Immature natural killer cell (primary cell): ENCODE measurements around the gene P2RY6. TPM values are rescaled to one million over a fixed set of nuclear protein-coding genes. Genes with fewer than 3 reads are reported as not detected.
"Not testable (repeated sequence)": the region's sequence is repeated elsewhere in the genome, so short reads cannot be mapped to it uniquely, and the experiment has no call there.

Experiments
- DNase-seq, 3 donors: peaks; one replicate each; pipeline ENCODE4 v3.0.0; 2022; ENCODE audit warnings: mixed read lengths in 1 of 3
- H3K27ac Mint-ChIP-seq, 6 donors: one replicate each; pipeline ENCODE4 v1.8.0; 2020; ENCODE audit warnings: mixed read lengths in 6 of 6, mild to moderate bottlenecking in 5 of 6, inconsistent platforms in 4 of 6, moderate library complexity in 3 of 6
- H3K27me3 Mint-ChIP-seq, 3 donors: one replicate each; pipeline ENCODE4 v1.8.0; 2020 to 2021; ENCODE audit warnings: low read depth in 3 of 3, mild to moderate bottlenecking in 3 of 3, mixed read lengths in 3 of 3, moderate library complexity in 3 of 3, inconsistent platforms in 1 of 3
- H3K36me3 Mint-ChIP-seq, 3 donors: one replicate each; pipeline ENCODE4 v1.8.0; 2020; ENCODE audit warnings: mixed read lengths in 3 of 3, inconsistent platforms in 2 of 3, mild to moderate bottlenecking in 2 of 3
- H3K4me1 Mint-ChIP-seq, 2 donors: one replicate each; pipeline ENCODE4 v1.8.0; 2020; ENCODE audit warnings: inconsistent platforms in 2 of 2, mild to moderate bottlenecking in 2 of 2, mixed read lengths in 2 of 2, moderate library complexity in 1 of 2
- H3K4me3 Mint-ChIP-seq, 5 donors: one replicate each; pipeline ENCODE4 v1.8.0; 2020; ENCODE audit warnings: mild to moderate bottlenecking in 5 of 5, mixed read lengths in 5 of 5, inconsistent platforms in 3 of 5, moderate library complexity in 3 of 5
- H3K9me3 Mint-ChIP-seq, 6 donors: one replicate each; pipeline ENCODE4 v1.8.0; 2020; ENCODE audit warnings: mild to moderate bottlenecking in 6 of 6, mixed read lengths in 6 of 6, inconsistent platforms in 4 of 6, moderate library complexity in 3 of 6
- polyA plus RNA-seq, 3 donors: library from polyadenylated mRNA; unstranded; fragments of 300-500 nt; fragmentation: Illumina TruSeq; gene quantifications; one replicate each; pipeline ENCODE4 v1.2.3, GENCODE V29; 2021

The P2RY6 gene, protein sequence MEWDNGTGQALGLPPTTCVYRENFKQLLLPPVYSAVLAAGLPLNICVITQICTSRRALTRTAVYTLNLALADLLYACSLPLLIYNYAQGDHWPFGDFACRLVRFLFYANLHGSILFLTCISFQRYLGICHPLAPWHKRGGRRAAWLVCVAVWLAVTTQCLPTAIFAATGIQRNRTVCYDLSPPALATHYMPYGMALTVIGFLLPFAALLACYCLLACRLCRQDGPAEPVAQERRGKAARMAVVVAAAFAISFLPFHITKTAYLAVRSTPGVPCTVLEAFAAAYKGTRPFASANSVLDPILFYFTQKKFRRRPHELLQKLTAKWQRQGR
- 1 to 10 TPM in 1 of 3 donors, not detected in 2; 3.0 TPM for polyA plus RNA-seq

DNA sequence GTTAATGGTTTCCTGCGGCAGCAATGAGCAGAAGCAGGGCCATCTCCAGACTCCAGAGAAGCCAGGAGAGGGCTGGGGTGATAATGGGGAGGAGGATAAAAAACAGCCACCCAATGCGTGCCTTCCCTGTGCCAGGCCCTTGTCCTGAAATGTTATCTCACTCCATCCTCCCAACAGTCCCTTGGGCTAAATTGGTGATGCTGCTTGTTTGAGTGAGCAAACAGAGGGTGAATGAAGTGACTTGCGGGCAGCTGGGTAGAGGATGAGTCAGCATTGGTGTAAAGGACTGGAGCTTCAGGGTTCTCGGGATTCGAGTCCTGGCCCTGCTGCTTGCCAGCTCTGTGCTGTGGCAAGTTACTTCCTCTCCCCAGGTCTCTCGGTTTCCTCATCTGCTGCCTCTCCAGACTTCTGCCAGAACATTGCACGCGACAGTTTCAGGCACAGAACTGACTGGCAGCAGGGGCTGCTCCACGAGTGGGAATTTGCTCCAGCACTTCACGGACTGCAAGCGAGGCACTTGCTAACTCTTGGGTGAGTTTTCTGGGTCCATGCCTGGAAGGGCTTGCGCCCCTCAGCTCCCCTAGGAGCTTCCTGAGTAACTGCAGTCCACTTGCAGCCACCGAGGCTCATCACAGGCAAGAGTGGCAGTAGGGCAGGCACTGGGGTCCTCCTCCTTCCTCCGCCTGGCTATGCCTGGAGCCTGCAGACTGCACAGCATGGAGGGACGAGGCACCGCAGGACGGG, at the start of gene P2RY6:
Gene P2RY6, plus strand, starts transcription at position 403 of the 744 bp plus-strand sequence. CDS start 24,181 bp downstream, outside the sequence.
- no peaks in the 10 kb centered on the region for H3K9me3 Mint-ChIP-seq
- no peak for DNase-seq
- no peaks in the 10 kb centered on the region for H3K36me3 Mint-ChIP-seq
- H3K27ac Mint-ChIP-seq, result no peak within 1 kb of the TSS
- no peaks in the 10 kb centered on the region for H3K4me1 Mint-ChIP-seq
- H3K4me3 Mint-ChIP-seq, result peak within 1 kb of the TSS in 1 of 5 donors; percentile 13
- H3K27me3 Mint-ChIP-seq, result peaks cover 2 to 5% (median 4%) of the 10 kb centered on the region in 3 donors

DNA sequence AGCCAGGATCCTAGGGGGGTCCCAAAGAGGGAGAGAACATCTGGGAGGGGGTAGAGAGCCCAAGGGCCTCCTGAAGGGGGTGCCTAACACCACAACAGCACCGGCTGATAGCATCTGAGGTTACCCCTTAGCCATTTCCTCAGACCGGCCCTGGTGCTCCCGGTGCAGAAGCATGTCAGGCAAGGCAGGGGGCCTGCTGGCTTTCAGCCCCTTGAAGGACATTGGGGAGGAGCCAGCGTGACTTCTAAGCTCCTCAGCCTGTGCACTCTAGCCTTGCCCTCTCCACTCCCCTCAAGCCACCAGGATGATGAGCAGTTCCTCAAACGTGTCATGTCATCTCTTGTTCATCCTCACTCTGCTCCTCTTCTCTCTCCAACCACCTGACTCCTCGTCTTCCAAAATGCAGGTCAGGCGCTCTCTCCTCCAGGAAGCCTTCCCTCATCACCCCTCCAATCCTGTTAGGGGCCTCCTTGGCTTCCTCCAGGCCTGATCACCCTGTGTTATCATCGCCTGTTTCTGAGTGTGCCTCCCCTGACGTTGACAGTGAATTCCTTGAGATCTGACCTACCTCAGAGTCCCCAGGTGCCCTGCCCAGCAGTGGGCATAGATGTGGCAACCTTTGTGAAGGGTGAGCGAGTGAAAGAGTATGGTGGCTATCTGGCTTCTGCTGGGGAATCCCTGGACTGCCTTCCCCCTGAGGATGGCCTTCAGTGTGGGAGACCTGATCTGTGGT, 48.0 kb upstream of the P2RY6 start:
- peaks cover 4 to 6% (median 5%) of the 10 kb centered on the region in 3 donors for H3K27me3 Mint-ChIP-seq
- no peaks in the 10 kb centered on the region for H3K9me3 Mint-ChIP-seq
- H3K36me3 Mint-ChIP-seq, result no peaks in the 10 kb centered on the region
- H3K4me1 Mint-ChIP-seq, result peaks cover under 1 to 6% of the 10 kb centered on the region in 2 donors
- DNase-seq, result no peak
- H3K4me3 Mint-ChIP-seq, result no peak overlapping the region
- H3K27ac Mint-ChIP-seq, result no peak overlapping the region

DNA sequence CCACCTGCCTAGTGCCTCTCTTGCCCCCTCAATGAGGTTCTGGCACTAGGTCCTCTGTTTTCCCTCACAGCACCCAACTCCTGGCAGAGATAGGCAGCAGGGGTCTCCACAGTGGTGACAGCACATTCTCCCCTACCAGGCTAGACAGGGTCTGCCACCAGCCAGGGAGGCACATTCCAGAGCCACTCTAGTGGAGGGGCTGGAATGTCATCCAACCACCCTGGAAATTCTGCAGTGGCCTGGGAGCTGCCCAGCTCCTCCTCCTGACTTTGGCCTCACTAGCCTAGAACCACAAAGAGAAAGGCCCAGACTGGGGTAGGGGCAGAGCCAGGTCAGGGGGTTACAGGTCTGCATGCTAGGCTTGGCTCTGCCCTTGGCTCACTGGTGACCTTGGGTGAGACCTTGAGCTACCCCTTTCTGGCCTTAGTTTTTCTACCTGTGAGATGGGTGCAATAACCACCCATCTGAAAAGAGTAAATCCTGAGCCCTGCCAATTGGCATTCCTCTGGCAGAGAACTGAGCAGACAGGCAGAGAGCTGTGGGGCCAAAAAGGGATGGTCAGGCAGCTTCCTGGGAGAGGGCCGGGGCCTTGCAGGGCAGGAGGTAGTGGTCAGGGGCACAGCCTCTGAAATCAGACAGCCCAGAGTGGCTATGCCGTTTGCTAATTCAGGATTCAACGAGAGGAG, 47.0 kb upstream of the P2RY6 start:
- H3K27ac Mint-ChIP-seq, result no peak overlapping the region
- DNase-seq, result no peak
- peaks cover 0 to 6% of the 10 kb centered on the region in 2 donors for H3K4me1 Mint-ChIP-seq
- H3K9me3 Mint-ChIP-seq, result no peaks in the 10 kb centered on the region
- H3K4me3 Mint-ChIP-seq, result no peak overlapping the region
- peaks cover 0 to 4% (median 2%) of the 10 kb centered on the region in 3 donors for H3K27me3 Mint-ChIP-seq
- no peaks in the 10 kb centered on the region for H3K36me3 Mint-ChIP-seq

DNA sequence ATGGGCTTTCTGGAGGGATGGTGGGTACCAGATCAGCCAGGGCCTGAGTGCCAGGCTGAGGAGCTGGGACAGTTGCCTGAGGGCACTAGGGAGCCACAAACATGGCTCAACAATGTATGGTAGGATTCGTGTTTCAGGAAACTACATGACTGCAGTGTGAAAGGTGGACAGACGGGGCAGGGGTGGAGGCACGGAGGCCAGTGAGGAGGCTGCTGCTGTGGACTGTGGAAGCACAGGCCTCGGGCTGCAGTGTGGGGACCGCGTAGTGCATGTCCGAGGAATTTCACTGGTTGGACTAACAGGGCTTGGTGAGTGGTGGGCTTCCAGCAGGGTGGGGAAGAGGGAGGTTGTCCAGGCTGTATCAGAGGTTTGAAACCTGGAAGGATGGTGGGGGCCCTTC, 46.3 kb upstream of the P2RY6 start:
- no peak overlapping the region for H3K4me3 Mint-ChIP-seq
- H3K27me3 Mint-ChIP-seq, result peaks cover 1 to 4% (median 2%) of the 10 kb centered on the region in 3 donors
- no peaks in the 10 kb centered on the region for H3K36me3 Mint-ChIP-seq
- no peak overlapping the region for H3K27ac Mint-ChIP-seq
- DNase-seq, result no peak
- H3K4me1 Mint-ChIP-seq, result peaks cover 0 to 6% of the 10 kb centered on the region in 2 donors
- H3K9me3 Mint-ChIP-seq, result no peaks in the 10 kb centered on the region

DNA sequence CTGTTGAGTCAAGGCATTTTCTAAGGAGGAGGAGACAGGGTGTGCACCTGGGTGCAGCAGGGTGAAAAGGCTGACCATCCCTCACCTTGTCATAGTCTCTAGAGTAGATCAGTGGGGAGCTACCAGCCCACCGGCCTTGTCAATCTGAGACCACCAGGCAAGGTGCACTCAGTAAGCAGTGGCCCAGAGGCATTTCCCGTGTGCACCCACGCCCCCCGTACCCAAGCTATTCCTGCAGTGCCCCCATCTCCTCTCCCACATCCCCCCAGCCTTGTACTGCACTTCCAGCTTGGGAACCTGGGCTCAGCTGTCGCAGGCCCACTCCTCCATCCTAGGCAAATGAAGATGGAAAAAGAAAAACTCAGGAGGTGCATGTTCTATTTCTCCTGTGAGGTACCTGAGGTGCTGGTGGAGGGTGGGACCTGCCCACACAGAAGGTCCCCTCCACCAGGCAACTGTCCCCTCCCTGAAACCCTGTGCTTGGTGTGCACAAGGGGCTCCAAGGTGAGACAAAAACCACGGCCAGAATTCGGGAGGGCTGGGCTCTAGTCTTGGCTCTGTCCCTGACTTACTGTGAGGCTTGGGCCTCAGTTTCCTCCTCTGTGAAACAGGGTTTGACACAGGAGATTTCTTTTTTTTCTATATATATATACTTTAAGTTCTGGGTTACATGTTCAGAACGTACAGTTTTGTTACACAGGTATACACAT, 45.7 kb upstream of the P2RY6 start:
- DNase-seq, result no peak
- Mint-ChIP-seq H3K27ac (no peak overlapping the region), H3K4me3 (no peak overlapping the region), H3K36me3 (no peaks in the 10 kb centered on the region), H3K27me3 (peaks cover 1 to 4% (median 2%) of the 10 kb centered on the region in 3 donors), H3K4me1 (peaks cover 0 to 6% of the 10 kb centered on the region in 2 donors), H3K9me3 (no peaks in the 10 kb centered on the region)

DNA sequence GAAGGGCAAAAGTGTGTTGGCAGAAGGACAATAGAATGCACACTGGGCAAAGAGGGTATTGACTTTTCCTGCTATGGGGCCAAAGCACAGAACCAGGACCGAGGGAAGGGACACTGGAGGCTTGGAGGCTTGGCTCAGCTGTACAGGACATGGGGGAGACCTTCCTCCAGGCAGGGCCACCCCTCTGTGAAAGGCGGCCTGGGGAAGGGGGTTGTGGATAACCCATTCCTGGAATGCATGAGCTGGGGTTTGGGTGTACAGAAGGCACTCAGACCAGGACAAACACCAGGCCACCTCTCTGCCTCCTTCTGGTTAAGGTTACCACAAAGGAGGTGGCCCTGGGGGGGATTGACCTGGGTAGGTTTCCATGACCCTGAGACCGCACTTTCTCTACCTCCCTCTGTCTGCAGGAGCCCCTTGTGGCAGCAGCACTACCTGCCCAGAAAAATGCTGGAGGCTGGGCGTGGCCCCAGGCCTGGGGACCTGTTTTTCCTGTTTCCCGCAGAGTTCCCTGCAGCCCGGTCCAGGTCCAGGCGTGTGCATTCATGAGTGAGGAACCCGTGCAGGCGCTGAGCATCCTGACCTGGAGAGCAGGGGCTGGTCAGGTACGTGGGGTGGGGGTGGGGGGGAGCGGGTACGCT, 44.4 kb upstream of the P2RY6 start:
- Mint-ChIP-seq H3K4me1 (peaks cover 0 to 6% of the 10 kb centered on the region in 2 donors), H3K36me3 (no peaks in the 10 kb centered on the region), H3K27me3 (peaks cover 1 to 2% (median 1%) of the 10 kb centered on the region in 3 donors), H3K27ac (no peak overlapping the region), H3K4me3 (no peak overlapping the region), H3K9me3 (no peaks in the 10 kb centered on the region)
- no peak for DNase-seq

DNA sequence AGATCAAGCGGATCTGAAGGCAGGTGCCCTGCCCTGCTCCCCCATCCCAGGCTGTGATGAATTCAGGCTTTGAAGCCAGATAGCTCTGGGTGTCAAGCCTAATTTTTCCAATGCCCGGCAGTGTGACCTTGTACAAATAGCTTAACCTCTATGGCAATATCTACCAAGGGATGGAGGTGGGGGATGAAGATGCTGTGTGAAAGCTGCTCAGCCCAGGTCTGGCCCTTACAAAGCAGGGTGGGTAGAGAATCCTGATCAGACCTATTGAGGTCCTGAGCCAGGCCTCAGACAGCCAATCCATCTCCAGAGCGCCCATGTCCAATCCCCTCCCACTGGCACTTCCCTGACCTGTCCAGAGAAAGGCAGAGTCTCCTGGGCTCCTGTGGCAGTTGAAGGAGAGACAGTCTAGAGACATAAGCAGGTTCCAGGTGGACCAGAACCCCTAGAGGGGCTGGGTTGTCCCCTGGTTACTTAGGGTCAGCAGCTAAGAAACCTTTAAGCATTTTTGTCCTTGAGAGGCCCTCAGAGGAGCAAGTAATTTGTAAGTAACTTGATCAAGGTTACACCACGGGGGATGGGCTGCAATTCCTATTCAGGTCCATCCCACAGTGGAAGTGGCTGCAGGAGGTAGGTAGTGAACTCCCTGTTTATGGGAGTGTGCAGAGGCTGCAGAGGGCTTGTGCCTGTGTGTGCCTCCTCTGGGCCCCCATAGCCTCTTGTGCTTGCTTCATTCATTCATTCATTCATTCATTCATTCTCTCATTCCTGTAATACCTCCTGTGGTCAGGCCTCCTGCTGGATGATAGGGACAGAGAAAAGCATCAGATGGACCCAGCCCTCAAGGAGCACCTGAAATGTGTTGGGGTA, 43.6 kb upstream of the P2RY6 start:
- H3K4me1 Mint-ChIP-seq, result peaks cover 0 to 6% of the 10 kb centered on the region in 2 donors
- no peak overlapping the region for H3K4me3 Mint-ChIP-seq
- no peak for DNase-seq
- no peaks in the 10 kb centered on the region for H3K9me3 Mint-ChIP-seq
- peaks cover 1 to 2% (median 1%) of the 10 kb centered on the region in 3 donors for H3K27me3 Mint-ChIP-seq
- H3K27ac Mint-ChIP-seq, result no peak overlapping the region
- no peaks in the 10 kb centered on the region for H3K36me3 Mint-ChIP-seq

DNA sequence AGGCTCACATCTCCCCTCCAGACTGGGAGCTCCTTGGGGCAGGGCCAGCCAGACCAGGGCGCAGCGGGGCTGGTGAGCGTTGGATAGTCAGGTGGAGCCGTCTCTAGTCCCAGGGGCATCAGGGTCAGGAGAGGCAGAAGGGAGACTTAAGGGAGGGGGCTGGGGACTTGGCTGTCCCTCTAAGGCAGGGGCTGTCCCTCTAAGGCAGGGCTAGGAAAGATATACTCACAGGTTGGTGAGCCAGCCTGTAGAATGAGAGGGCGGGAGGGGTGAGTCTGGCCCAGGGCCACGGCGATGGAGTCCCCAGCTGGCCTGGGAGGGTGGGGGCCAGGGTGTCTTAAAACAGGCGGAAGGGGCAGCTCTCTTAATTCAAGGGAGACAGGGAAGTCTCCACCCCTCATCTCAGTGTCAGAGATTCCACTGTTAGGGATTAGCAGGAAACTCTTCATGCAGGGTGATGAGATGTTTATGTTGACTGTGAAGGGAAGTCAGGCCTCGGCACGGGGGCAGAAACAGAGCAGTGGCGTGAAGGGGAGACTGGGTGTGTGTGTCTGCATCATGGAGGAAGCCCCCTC, 42.7 kb upstream of the P2RY6 start:
- H3K27me3 Mint-ChIP-seq, result peaks cover 1 to 2% (median 1%) of the 10 kb centered on the region in 3 donors
- no peaks in the 10 kb centered on the region for H3K36me3 Mint-ChIP-seq
- H3K4me3 Mint-ChIP-seq, result no peak overlapping the region
- no peak overlapping the region for H3K27ac Mint-ChIP-seq
- no peak for DNase-seq
- H3K9me3 Mint-ChIP-seq, result no peaks in the 10 kb centered on the region
- peaks cover 0 to 5% of the 10 kb centered on the region in 2 donors for H3K4me1 Mint-ChIP-seq

DNA sequence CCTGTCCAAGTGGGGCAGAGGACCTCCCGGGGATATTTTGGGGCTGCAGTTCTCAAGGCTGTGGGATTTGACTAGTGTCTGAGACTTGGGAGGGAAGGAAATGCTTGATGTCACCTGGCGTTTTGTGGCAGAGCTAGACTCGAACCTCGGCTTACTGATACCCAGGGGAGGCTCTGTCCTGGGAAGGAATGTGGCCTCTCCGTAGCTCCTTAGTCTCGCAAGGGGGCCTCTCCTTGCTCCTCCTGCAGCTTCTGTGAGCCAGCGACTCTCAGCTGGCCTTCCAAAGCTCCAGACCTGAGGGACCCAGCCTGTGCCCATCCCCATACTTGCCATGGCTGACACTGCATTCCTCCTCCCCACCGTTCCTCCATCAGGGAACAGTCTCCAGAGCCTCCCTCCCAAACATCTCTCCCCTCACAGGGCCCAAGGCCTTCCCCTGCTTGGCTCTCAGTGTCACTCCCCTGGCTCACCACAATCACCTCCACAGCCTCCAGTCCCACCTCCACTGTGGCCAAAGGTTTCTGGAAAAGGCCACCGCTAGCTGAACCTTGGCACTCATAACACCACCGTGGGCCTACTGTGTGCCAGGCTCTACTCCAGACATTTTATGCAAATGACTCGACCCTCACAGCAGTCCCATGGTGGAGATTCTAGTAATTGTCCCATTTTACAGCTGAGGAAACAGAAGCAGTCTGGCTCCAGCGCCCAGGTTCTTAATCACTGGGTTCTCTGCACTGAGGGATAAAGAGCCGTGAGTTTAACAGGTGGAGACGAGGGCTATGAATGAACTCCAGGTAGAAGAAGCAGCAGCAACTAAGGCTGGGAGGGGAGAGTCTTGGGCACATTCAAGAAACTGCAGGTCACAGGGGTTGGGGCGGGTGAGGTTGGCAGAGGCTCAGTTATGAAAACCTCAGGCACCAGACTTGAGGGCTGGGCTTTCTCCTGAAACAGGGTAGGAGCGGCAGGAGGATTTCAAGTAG, 42.0 kb upstream of the P2RY6 start:
- Mint-ChIP-seq H3K27me3 (peaks cover 1 to 2% (median 2%) of the 10 kb centered on the region in 3 donors), H3K9me3 (no peaks in the 10 kb centered on the region), H3K27ac (no peak overlapping the region), H3K36me3 (no peaks in the 10 kb centered on the region), H3K4me3 (no peak overlapping the region), H3K4me1 (no peaks in the 10 kb centered on the region)
- DNase-seq, result no peak

DNA sequence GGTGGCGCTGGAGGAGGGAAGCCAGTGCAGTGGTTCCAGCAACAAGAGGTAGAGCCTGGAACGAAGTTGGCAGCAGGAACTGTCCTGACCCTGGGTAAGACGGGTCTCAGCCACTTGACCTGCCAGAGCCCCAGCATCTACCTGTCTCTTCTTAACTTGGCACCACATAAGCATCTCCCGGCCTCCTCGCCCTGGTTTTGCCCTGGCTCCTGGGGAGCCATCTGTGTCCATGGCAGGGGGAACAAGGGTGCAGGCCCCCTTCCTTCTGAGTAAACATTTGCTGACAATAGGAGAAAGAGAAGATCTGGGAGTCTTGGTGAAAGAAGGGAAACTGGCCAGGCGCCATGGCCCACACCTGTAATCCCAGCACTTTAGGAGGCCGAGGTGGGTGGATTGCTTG, 41.2 kb upstream of the P2RY6 start:
- DNase-seq, result no peak
- no peak overlapping the region for H3K27ac Mint-ChIP-seq

DNA sequence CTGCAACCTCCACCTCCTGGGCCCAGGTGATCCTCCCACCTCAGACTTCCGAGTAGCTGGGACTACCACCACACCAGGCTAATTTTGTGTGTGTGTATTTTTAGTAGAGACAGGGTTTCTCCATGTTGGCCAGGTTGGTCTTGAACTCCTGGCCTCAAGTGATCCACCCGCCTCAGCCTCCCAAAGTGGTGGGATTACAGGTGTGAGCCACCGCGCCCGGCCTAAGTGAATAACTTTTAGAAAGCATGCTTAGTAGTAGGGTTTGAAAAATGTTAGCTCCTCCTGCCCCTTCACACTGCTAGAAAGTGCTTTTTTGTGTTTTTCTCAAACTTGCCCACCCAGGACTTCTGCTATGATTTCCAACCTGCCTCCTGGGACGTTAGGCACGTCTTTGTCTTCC, 39.7 kb upstream of the P2RY6 start:
- H3K9me3 Mint-ChIP-seq, H3K36me3 Mint-ChIP-seq, H3K4me1 Mint-ChIP-seq, H3K4me3 Mint-ChIP-seq, DNase-seq, H3K27me3 Mint-ChIP-seq, H3K27ac Mint-ChIP-seq: not testable (repeated sequence)

More for the DNA sequence above, 41.2 kb upstream of the P2RY6 start:
- no peaks in the 10 kb centered on the region for H3K36me3 Mint-ChIP-seq
- H3K9me3 Mint-ChIP-seq, result no peaks in the 10 kb centered on the region
- no peak overlapping the region for H3K4me3 Mint-ChIP-seq
- H3K4me1 Mint-ChIP-seq, result no peaks in the 10 kb centered on the region
- peaks cover 1 to 4% (median 2%) of the 10 kb centered on the region in 3 donors for H3K27me3 Mint-ChIP-seq
